ENCODE results near the gene TMEM258.

TMEM258 gene

GRCh38 chr11:61779666-61780525, 12.5 kb downstream of the TMEM258 start:
- no peak overlapping the region for H3K4me3 ChIP-seq (ENCODE audit: low read depth, low read length)
- H3K27ac ChIP-seq: no peak overlapping the region
- no peaks in the 10 kb centered on the region for H3K27me3 ChIP-seq (replicated peaks)
- H3K36me3 ChIP-seq (replicated peaks): peaks cover 62% of the 10 kb centered on the region
- no peak for TF ChIP-seq CTCF (IDR thresholded peaks at IDR 0.05; ENCODE audit: low read depth, low read length, missing control alignments)
- DNase-seq: no peak
- in situ Hi-C loops (cut with HindIII; ENCODE audit: low pct_ligation_motif_present, low sequenced_read_pairs): no loop called here

DNA sequence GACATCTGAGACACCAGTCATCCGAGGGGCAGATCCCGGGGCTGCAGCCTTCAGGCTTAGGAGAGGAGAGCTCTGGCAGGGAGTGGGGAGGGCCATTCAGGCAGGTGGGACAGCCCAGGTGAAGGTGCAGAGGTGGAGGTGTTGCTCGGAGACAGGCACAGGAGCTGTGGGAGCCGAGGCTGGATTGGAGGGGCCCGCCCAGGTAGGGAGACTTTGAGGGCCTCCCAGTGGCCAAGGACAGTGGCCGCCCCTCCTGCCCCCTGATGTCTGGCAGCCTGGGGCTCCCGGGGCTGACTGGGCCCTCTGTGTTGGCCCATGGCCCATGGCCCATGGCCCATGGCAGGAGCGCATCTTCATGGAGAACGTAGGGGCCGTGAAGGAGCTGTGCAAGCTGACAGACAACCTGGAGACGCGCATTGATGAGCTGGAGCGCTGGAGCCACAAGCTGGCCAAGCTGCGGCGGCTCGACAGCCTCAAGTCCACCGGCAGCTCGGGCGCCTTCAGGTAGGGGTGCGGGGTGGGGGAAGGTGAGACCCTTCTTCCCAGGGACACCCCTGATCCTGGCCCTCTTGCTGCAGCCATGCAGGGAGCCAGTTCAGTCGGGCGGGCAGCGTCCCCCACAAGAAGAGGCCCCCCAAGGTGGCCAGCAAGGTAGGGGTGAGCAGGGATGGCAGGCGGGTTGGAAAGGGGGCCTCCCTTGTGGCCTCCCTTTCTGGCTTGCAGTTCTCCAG, 13.3 kb downstream of the TMEM258 start:
- in situ Hi-C loops (cut with HindIII; ENCODE audit: low pct_ligation_motif_present, low sequenced_read_pairs): no loop called here
- no peak overlapping the region for H3K27ac ChIP-seq
- no peak for DNase-seq
- peaks cover 53% of the 10 kb centered on the region for H3K36me3 ChIP-seq (replicated peaks)
- no peak for TF ChIP-seq CTCF (IDR thresholded peaks at IDR 0.05; ENCODE audit: low read depth, low read length, missing control alignments)
- no peak overlapping the region for H3K4me3 ChIP-seq (ENCODE audit: low read depth, low read length)
- H3K27me3 ChIP-seq (replicated peaks): no peaks in the 10 kb centered on the region

GRCh38 chr11:61778357-61778886, 14.0 kb downstream of the TMEM258 start:
- H3K4me3 ChIP-seq (ENCODE audit: low read depth, low read length): no peak overlapping the region
- no peaks in the 10 kb centered on the region for H3K27me3 ChIP-seq (replicated peaks)
- H3K36me3 ChIP-seq (replicated peaks): peaks cover 52% of the 10 kb centered on the region
- H3K27ac ChIP-seq: no peak overlapping the region
- DNase-seq: no peak
- in situ Hi-C loops (cut with HindIII; ENCODE audit: low pct_ligation_motif_present, low sequenced_read_pairs): no loop called here
- no peak for TF ChIP-seq CTCF (IDR thresholded peaks at IDR 0.05; ENCODE audit: low read depth, low read length, missing control alignments)

- no peak overlapping the region for H3K4me3 ChIP-seq (ENCODE audit: low read depth, low read length)
- no peak for DNase-seq
- no peak overlapping the region for H3K27ac ChIP-seq
- no peak for TF ChIP-seq CTCF (IDR thresholded peaks at IDR 0.05; ENCODE audit: low read depth, low read length, missing control alignments)
- no peaks in the 10 kb centered on the region for H3K27me3 ChIP-seq (replicated peaks)
- H3K36me3 ChIP-seq (replicated peaks): peaks cover 44% of the 10 kb centered on the region
- in situ Hi-C loops (cut with HindIII; ENCODE audit: low pct_ligation_motif_present, low sequenced_read_pairs): no loop called here
These were observed 14.9 kb downstream of the TMEM258 start for GRCh38 chr11:61777234-61778090.

- Histone ChIP-seq H3K4me3 (ENCODE audit: low read depth, low read length) (no peak overlapping the region), H3K27ac (no peak overlapping the region), H3K27me3 (replicated peaks) (no peaks in the 10 kb centered on the region), H3K36me3 (replicated peaks) (peaks cover 37% of the 10 kb centered on the region)
- TF ChIP-seq CTCF (IDR thresholded peaks at IDR 0.05; ENCODE audit: low read depth, low read length, missing control alignments): peak; percentile 93
- DNase-seq: peak; percentile 67
- in situ Hi-C loops (cut with HindIII; ENCODE audit: low pct_ligation_motif_present, low sequenced_read_pairs): no loop called here
These were observed 15.8 kb downstream of the TMEM258 start for GRCh38 chr11:61776561-61777075.

Measured in brain microvascular endothelial cell (primary cell).